Chondrocyte (in vitro differentiated cells): ENCODE measurements around the gene IFRD1. TPM values are rescaled to one million over a fixed set of nuclear protein-coding genes. Genes with fewer than 3 reads are reported as not detected.

Experiments
- DNase-seq: peaks from one replicate; pipeline ENCODE4 v3.0.0; 2021; ENCODE audit warnings: mixed read lengths, low spot score
- H3K27ac Mint-ChIP-seq: one replicate; pipeline ENCODE4 v1.8.0; 2021; ENCODE audit warnings: mild to moderate bottlenecking, moderate library complexity, mixed read lengths; ENCODE audit not compliant: unreplicated experiment
- H3K27me3 Mint-ChIP-seq: 2 replicates; pipeline ENCODE4 v1.8.0; 2021; ENCODE audit warnings: low read depth, mixed read lengths
- H3K36me3 Mint-ChIP-seq: 2 replicates; pipeline ENCODE4 v1.8.0; 2021; ENCODE audit warnings: low read depth, mixed read lengths
- H3K4me1 Mint-ChIP-seq: 2 replicates; pipeline ENCODE4 v1.8.0; 2021; ENCODE audit warnings: low read depth, mild to moderate bottlenecking, mixed read lengths
- H3K4me3 Mint-ChIP-seq: one replicate; pipeline ENCODE4 v1.8.0; 2021; ENCODE audit warnings: mild to moderate bottlenecking, moderate library complexity, mixed read lengths; ENCODE audit not compliant: unreplicated experiment
- H3K9me3 Mint-ChIP-seq: 2 replicates; pipeline ENCODE4 v1.8.0; 2021; ENCODE audit warnings: low read depth, mixed read lengths
- CTCF ChIP-seq: fragments of 200-600 bp; sonication (generic); IDR thresholded peaks from 2 replicates; pipeline ENCODE4 v1.5.0; 2021; ENCODE audit warnings: antibody characterized with exemption, mild to moderate bottlenecking, moderate library complexity
- total RNA-seq: library from RNA; stranded (reverse); gene quantifications from 3 replicates; pipeline ENCODE4 v1.2.1, GENCODE V29; 2021

IFRD1 gene
- total RNA-seq, 1 donor from 2014 or later: 108 TPM

- Mint-ChIP-seq H3K4me1 (peaks cover 32% of the 10 kb centered on the region), H3K27me3 (no peaks in the 10 kb centered on the region), H3K27ac (no peak overlapping the region), H3K4me3 (no peak overlapping the region), H3K36me3 (peaks cover 2% of the 10 kb centered on the region), H3K9me3 (peaks cover 10% of the 10 kb centered on the region)
- no peak for DNase-seq
- TF ChIP-seq CTCF: no peak
Measured at GRCh38 chr7:112421666-112422486, 28.4 kb upstream of the IFRD1 start.

- DNase-seq: peak; percentile 94
- no peak overlapping the region for H3K4me3 Mint-ChIP-seq
- H3K27ac Mint-ChIP-seq: peak overlapping the region; percentile 15
- TF ChIP-seq CTCF: no peak
- no peaks in the 10 kb centered on the region for H3K36me3 Mint-ChIP-seq
- no peaks in the 10 kb centered on the region for H3K27me3 Mint-ChIP-seq
- peaks cover 4% of the 10 kb centered on the region for H3K9me3 Mint-ChIP-seq
- peaks cover 32% of the 10 kb centered on the region for H3K4me1 Mint-ChIP-seq
Measured at GRCh38 chr7:112422842-112423496, 27.3 kb upstream of the IFRD1 start.

GRCh38 chr7:112423987-112424386 lies 26.3 kb upstream of the IFRD1 start:
- H3K4me3 Mint-ChIP-seq: no peak overlapping the region
- no peaks in the 10 kb centered on the region for H3K9me3 Mint-ChIP-seq
- no peak overlapping the region for H3K27ac Mint-ChIP-seq
- no peak for DNase-seq
- H3K36me3 Mint-ChIP-seq: no peaks in the 10 kb centered on the region
- no peaks in the 10 kb centered on the region for H3K27me3 Mint-ChIP-seq
- no peak for TF ChIP-seq CTCF
- H3K4me1 Mint-ChIP-seq: peaks cover 32% of the 10 kb centered on the region

GRCh38 chr7:112427984-112428383 lies 22.3 kb upstream of the IFRD1 start:
- Mint-ChIP-seq H3K36me3 (no peaks in the 10 kb centered on the region), H3K4me3 (no peak overlapping the region), H3K9me3 (no peaks in the 10 kb centered on the region), H3K4me1 (peaks cover 12% of the 10 kb centered on the region), H3K27me3 (no peaks in the 10 kb centered on the region), H3K27ac (no peak overlapping the region)
- no peak for TF ChIP-seq CTCF
- no peak for DNase-seq

- Mint-ChIP-seq H3K9me3 (no peaks in the 10 kb centered on the region), H3K36me3 (no peaks in the 10 kb centered on the region), H3K4me1 (peaks cover 5% of the 10 kb centered on the region), H3K27ac (no peak overlapping the region), H3K27me3 (no peaks in the 10 kb centered on the region), H3K4me3 (no peak overlapping the region)
- no peak for TF ChIP-seq CTCF
- no peak for DNase-seq
Measured at GRCh38 chr7:112428715-112429114, 21.5 kb upstream of the IFRD1 start.
